ENCODE data around the gene SHKBP1. TPM values are rescaled to one million over a fixed set of nuclear protein-coding genes. Genes with fewer than 3 reads are reported as not detected.

The SHKBP1 gene
- total and polyA plus RNA-seq, 4 donors, result 10.1 to 22.9 (median 15.4) TPM

- H3K9ac ChIP-seq (ENCODE audit: low read depth in 1 of 2, low read length in 2 of 2), result peak overlapping the region in 1 of 2 donors; percentile 28
- H3K36me3 ChIP-seq (ENCODE audit: control insufficient read depth in 4 of 4, insufficient read depth in 3 of 4, low read depth in 1 of 4, low read length in 3 of 4), result no peaks in the 10 kb centered on the region
- peaks cover 0 to 6% (median 2%) of the 10 kb centered on the region in 4 donors for H3K27me3 ChIP-seq (ENCODE audit: control insufficient read depth in 4 of 4, insufficient read depth in 4 of 4, low read length in 3 of 4)
- H3K4me1 ChIP-seq (ENCODE audit: control insufficient read depth in 4 of 4, insufficient read depth in 4 of 4, low read length in 3 of 4), result peaks cover 14 to 57% (median 27%) of the 10 kb centered on the region in 4 donors
- WGBS, result 67% methylated on average over 2 of the region's 2 CpGs
- TF ChIP-seq FOXA1 (IDR thresholded peaks at IDR 0.05), result no peak
- TF ChIP-seq YY1 (IDR thresholded peaks at IDR 0.05), result peak; percentile 14
- TF ChIP-seq JUND (IDR thresholded peaks at IDR 0.05), result no peak
- no peak for TF ChIP-seq RAD21 (IDR thresholded peaks at IDR 0.05)
- no peaks in the 10 kb centered on the region for H3K9me3 ChIP-seq (ENCODE audit: control insufficient read depth in 4 of 4, low read length in 3 of 4)
- H3K4me3 ChIP-seq (ENCODE audit: low read depth in 1 of 3, low read length in 3 of 3), result no peak overlapping the region
- peak overlapping the region; percentile 53 to 71 for H3K27ac ChIP-seq (ENCODE audit: low read depth in 1 of 2, low read length in 2 of 2)
- DNase-seq (ENCODE audit: low spot score), result no peak
Measured at GRCh38 chr19:40603071-40603388, 26.4 kb downstream of the SHKBP1 start.

DNA sequence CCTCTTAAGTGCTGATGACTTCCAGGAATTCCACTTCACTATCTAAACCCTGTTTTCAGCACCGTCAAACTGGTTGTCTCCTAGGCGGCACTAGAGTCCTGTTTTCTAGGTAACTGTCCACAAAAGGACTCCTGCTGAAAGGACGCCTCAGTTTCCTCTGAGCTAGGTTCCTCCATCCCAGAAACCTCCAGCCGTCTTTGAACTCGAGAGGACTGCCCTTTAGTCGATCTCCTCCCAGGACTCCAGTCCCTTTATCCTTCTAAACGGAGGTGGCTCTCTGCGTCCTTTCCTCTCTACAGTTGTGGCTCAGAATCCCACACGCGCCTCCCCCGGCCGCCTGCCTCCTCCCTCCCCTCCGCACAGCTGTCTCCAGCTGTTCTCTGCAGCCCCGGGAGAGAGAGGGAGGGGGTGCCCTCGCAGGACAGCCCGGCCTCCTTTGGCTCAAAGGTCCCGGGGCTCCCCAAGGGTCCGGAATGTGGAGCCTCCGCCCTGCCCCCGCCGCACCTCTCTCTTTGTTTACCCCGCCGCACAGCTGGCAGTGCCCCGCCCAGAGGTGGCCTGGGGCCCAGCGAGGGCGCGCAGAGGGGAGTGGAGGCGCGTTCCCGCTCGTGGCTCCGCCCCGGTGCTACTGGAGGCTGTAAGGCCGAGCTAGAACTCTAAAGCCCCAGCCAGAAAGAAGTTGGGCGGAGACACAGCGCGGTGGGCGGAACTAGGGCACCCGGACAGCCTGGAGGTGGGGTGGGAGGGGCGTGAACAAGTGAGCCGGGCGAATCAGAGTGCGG is 26.9 kb downstream of the SHKBP1 start:
- Histone ChIP-seq H3K27ac (ENCODE audit: low read depth in 1 of 2, low read length in 2 of 2) (peak overlapping the region; percentile 53 to 71), H3K4me1 (ENCODE audit: control insufficient read depth in 4 of 4, insufficient read depth in 4 of 4, low read length in 3 of 4) (peaks cover 14 to 54% (median 26%) of the 10 kb centered on the region in 4 donors), H3K4me3 (ENCODE audit: low read depth in 1 of 3, low read length in 3 of 3) (peak overlapping the region in 1 of 3 donors; percentile 23), H3K9me3 (ENCODE audit: control insufficient read depth in 4 of 4, low read length in 3 of 4) (no peaks in the 10 kb centered on the region), H3K9ac (ENCODE audit: low read depth in 1 of 2, low read length in 2 of 2) (no peak overlapping the region), H3K27me3 (ENCODE audit: control insufficient read depth in 4 of 4, insufficient read depth in 4 of 4, low read length in 3 of 4) (peaks cover 0 to 6% (median 2%) of the 10 kb centered on the region in 4 donors), H3K36me3 (ENCODE audit: control insufficient read depth in 4 of 4, insufficient read depth in 3 of 4, low read depth in 1 of 4, low read length in 3 of 4) (no peaks in the 10 kb centered on the region)
- DNase-seq (ENCODE audit: low spot score), result peak; percentile 98
- TF ChIP-seq HNF4A (conservative IDR thresholded peaks at IDR 0.05) (no peak), FOXA2 (IDR thresholded peaks at IDR 0.05) (peak; percentile 37), NR2F2 (IDR thresholded peaks at IDR 0.05) (peak; percentile 72), GABPA (IDR thresholded peaks at IDR 0.05 in 1 of 2, conservative IDR thresholded peaks at IDR 0.05 in 1 of 2) (no peak), MAX (IDR thresholded peaks at IDR 0.05) (no peak), TAF1 (conservative IDR thresholded peaks at IDR 0.05) (no peak), RAD21 (IDR thresholded peaks at IDR 0.05) (peak in 1 of 2 donors; percentile 12), REST (IDR thresholded peaks at IDR 0.05) (peak; percentile 29), JUND (IDR thresholded peaks at IDR 0.05) (no peak), SP1 (IDR thresholded peaks at IDR 0.05) (peak; percentile 90), HNF4G (IDR thresholded peaks at IDR 0.05) (no peak), EGR1 (IDR thresholded peaks at IDR 0.05; ENCODE audit: low read depth in 2 of 2) (no peak), RXRA (IDR thresholded peaks at IDR 0.05) (peak; percentile 53 to 62), YY1 (IDR thresholded peaks at IDR 0.05) (peak; percentile 43), FOXA1 (IDR thresholded peaks at IDR 0.05) (peak; percentile 66)
- TF ChIP-seq, protein P1, sequence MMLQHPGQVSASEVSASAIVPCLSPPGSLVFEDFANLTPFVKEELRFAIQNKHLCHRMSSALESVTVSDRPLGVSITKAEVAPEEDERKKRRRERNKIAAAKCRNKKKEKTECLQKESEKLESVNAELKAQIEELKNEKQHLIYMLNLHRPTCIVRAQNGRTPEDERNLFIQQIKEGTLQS (IDR thresholded peaks at IDR 0.05), result no peak
- TF ChIP-seq, protein P2, sequence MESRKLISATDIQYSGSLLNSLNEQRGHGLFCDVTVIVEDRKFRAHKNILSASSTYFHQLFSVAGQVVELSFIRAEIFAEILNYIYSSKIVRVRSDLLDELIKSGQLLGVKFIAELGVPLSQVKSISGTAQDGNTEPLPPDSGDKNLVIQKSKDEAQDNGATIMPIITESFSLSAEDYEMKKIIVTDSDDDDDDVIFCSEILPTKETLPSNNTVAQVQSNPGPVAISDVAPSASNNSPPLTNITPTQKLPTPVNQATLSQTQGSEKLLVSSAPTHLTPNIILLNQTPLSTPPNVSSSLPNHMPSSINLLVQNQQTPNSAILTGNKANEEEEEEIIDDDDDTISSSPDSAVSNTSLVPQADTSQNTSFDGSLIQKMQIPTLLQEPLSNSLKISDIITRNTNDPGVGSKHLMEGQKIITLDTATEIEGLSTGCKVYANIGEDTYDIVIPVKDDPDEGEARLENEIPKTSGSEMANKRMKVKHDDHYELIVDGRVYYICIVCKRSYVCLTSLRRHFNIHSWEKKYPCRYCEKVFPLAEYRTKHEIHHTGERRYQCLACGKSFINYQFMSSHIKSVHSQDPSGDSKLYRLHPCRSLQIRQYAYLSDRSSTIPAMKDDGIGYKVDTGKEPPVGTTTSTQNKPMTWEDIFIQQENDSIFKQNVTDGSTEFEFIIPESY (IDR thresholded peaks at IDR 0.05), result no peak
- TF ChIP-seq, protein P3, sequence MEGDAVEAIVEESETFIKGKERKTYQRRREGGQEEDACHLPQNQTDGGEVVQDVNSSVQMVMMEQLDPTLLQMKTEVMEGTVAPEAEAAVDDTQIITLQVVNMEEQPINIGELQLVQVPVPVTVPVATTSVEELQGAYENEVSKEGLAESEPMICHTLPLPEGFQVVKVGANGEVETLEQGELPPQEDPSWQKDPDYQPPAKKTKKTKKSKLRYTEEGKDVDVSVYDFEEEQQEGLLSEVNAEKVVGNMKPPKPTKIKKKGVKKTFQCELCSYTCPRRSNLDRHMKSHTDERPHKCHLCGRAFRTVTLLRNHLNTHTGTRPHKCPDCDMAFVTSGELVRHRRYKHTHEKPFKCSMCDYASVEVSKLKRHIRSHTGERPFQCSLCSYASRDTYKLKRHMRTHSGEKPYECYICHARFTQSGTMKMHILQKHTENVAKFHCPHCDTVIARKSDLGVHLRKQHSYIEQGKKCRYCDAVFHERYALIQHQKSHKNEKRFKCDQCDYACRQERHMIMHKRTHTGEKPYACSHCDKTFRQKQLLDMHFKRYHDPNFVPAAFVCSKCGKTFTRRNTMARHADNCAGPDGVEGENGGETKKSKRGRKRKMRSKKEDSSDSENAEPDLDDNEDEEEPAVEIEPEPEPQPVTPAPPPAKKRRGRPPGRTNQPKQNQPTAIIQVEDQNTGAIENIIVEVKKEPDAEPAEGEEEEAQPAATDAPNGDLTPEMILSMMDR (IDR thresholded peaks at IDR 0.05; ENCODE audit: low read depth, low read length, missing input control), result no peak
- WGBS, result 3% methylated on average over 43 of the region's 43 CpGs
